ENCODE results near the gene CTSW.

The CTSW gene

DNA sequence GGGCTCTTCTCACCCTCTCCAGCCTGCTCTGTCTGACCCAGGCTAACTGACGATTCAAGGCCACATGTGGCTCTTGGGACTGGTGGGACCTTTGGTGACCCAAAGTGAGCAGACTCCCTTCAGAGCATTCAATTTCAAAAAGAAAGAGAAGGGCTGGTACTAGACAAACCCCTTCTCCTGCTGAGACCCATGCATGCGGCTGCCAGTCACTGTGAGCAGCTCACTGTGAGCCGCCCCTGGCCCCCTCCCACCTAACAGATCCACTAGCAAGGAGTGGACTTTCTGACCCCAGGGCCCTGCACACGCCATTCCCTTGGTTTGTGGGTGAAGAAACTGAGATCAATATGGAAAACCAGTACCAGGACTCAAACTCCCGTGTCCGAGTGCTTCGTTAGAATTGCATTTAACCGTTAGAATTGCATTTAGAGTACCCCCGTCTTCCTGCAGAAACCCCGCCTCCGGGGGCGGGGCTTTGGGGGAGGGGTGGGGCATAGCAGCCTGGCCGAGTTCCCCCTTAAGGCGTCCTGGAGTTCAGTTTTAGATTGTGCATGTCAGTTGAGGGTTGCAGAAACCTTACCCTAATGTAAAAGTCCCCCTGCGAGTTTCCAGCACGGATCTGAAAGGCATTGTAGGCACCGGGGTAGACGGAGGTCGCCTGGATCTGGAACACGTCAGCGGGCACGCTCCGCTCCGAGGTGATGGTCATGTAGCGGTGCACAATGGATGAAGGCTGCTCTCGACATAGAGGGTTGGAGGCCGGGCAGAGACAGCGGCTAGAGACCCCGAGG lies 12.2 kb upstream of the CTSW start:
- no peak for DNase-seq (ENCODE audit: low read depth in 3 of 3)

DNA sequence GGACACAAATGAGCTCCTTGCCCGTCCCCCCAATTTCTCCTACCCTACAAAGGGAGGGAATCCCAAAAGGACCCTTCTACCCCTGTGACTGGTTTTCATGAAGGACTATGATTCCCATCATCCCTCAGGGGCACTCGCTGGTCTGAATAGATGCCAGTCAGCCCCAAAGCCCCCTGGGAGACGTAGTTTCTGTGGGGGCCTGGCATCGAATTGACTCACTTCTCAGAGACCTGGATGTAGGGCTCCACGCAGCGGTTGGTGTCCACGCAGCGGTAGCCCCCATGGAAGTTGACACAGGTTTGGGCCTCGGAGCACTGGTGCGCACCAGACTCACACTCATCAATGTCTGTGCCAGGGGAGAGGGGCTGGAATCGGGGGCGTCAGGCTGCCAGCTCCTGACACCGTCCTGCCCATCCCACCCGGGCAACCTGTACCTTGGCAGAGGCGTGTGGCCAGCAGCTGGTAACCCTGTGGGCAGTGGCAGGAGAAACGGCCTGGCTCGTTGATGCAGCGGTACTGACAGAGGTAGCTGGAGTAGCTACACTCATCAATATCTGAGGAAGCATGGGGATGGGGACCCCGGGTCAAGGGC lies 11.5 kb upstream of the CTSW start:
- no peak for DNase-seq (ENCODE audit: low read depth in 3 of 3)

DNA sequence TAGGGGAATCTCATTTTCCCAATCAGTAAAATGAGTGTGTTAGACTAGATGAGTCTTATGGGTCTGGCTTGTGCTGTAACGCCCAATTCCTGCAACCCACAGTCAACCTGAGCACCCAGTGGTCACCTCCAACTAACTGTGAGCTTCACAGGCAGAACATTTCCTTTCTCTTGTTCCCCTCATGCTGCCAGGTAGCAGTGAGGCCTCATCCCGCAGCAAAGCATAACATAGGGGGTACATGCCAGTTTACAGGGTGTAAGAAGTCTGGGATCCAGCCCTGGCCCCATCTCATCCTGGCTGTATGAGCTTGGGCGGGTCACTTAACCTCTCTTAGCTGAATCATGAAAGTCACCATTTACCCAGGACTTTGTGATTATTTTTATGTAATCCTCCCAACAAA lies 10.7 kb upstream of the CTSW start:
- DNase-seq (ENCODE audit: low read depth in 3 of 3): no peak

DNA sequence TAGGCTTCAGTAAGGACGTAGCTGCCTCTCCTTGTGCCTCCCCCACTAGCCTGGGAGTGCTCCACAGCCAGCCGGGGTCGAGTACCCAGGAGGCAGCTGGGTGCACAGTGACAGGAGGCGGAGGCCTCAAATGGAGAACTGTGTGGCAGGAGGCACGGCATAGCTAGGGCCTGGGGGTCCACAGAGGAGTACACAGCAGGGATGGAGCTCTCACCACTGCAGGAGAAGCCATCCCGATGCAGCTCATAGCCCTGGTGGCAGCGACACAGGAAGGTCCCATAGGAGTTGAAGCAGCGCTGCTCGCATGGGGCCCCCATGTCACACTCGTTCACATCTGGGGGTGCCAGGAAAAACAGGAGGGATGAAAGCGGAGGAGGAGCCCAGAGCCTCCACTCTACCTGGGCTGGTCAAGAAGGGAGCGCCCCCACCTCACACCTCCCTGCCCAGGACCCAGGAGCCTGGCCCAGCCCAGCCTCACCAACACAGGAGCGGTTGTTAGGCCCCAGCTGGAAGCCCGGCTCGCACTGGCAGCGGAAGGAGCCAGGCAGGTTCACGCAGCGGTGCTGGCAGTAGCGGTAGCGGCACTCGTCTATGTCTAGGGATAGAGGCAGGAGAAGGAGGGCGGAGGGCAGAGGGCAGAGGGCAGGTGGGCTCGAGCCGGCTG lies 9.9 kb upstream of the CTSW start:
- no peak for DNase-seq (ENCODE audit: low read depth in 3 of 3)

DNA sequence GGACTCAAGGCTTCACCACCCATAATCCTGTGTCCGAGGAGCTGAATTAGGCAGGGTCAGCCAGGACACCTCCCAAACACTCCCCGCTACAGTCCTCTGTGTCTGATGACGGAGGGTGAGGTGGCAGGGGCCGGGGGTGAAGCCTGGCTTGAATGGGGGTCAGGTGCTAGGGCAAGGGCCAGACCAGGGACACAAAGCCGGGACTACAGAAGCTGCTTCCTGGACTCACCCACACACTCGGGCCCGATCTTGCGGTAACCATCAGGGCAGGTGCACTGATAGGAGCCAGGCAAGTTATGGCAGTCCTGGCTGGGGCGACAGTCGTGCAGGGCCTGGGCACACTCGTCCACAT lies 9.4 kb upstream of the CTSW start:
- no peak for DNase-seq (ENCODE audit: low read depth in 3 of 3)

DNA sequence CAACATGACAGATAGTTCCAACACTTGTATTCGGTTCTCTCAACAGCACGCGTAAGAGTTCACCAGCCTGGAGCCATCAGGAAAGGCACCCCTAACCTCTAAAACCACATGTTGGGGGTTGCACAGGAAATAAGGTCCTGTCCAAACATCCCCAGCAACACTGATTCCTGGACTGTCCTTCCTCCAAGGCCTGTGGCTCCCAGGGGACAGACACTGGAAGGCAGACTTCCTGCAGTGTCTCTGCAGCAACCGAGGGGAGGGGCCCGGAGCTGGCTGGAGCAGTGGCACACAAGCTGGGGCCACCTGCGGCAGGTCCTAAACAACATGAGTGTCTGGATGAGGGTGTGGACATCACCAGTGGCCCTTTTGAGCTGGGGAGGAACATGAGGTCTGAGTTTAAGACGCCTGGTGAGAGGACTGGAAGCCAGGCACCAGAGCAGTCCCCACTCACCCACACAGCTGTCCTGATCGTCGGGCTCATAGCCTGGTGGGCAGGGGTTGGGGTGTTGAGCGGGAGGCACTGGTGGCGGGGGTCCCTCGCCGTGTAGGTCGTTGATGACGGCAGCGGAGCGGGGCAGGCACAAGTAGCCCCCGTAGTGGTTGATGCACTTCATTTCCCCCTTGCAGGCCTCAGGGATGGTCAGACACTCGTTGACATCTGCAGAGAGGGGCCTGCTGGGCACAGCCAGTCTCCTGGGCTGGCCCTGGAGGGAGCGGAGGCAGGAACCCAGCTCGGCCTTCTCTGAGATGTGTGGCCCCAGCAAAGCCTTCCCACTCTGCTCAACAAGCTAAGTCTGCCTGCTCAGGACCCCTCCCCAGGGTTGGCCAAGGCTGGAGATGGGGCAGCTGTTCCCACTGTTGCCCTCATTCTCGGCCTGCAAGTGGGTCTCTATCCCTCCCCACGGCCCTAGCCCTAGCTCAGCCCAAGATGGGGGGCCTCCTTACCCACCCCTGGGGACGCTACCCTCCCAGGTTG lies 8.6 kb upstream of the CTSW start:
- no peak for DNase-seq (ENCODE audit: low read depth in 3 of 3)

DNA sequence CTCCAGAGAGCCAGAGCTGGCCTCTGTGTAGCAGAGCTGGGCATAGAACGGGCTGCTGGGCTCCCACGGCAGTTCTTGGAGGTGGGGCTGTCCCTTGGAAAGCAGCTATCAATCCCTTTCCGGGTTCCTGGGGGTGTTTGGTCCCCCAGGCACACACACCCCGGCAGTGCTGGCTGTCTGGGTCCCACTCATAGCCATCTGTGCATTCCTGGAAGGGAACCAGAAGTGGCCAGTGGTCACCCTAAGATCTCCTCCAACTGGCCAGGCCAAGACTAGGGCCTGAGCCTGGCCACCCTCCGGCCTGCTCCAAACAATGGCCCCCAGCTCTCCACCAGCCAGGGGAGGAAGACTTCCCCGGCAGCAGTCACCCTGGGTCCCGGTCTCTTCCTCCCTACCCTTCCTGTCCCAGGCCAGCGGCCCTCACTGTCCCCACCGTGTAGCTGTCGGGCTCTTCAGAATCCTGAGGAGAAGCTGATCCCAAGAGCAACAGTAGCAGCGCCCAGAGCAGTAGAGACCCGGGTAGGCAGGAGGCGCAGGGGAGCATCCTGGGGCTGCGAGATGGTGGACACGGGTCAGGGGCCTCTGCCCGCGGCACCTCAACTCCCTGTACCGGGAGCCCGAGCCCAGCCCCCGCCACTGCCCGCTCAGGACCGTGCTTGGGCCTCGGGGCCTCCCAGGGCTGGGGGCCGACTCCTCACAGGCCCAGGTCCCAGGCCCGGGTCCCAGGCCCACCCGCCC lies 7.7 kb upstream of the CTSW start:
- DNase-seq (ENCODE audit: low read depth in 3 of 3): no peak

DNA sequence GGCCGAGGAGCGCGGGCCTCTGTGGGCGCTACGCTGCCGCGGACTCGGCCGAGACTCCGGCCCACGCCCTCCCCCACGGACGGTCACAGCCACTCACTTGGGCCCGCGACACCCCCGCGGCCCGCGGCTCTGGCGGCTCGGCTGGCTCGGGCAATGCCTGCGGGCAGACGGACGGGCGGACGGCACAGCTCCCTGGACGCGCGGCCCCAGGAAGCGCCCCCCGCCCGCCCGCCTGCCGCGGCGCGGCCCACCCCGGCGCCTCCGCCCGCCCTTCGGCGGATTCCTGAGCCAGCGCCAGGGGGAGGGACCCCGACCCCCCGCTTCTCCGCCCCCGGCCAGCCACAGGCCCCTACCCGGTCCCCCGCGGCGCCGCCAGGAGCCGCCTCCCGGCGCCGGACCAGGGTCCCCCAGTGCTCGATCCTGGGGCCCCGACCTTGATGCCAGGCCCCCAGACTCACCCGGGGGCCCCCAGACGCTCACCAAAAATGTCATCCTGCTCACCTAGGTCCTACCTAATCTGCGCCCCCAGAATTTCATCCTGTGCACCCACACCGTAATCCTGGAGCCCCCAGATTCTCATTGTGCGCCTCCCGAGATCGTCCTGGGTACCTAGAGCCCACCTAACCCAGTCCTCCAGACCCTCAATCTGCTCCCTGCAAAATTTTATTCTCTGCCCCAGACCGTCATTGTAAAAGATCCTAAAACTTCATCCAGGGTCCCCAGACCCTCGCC lies 6.9 kb upstream of the CTSW start, which contains the start of gene EFEMP2:
Gene EFEMP2 (minus strand): TSS at position 215 of the 732 bp plus-strand sequence. CDS start 446 bp downstream, outside the sequence.
- DNase-seq (ENCODE audit: low read depth in 3 of 3): no peak

DNA sequence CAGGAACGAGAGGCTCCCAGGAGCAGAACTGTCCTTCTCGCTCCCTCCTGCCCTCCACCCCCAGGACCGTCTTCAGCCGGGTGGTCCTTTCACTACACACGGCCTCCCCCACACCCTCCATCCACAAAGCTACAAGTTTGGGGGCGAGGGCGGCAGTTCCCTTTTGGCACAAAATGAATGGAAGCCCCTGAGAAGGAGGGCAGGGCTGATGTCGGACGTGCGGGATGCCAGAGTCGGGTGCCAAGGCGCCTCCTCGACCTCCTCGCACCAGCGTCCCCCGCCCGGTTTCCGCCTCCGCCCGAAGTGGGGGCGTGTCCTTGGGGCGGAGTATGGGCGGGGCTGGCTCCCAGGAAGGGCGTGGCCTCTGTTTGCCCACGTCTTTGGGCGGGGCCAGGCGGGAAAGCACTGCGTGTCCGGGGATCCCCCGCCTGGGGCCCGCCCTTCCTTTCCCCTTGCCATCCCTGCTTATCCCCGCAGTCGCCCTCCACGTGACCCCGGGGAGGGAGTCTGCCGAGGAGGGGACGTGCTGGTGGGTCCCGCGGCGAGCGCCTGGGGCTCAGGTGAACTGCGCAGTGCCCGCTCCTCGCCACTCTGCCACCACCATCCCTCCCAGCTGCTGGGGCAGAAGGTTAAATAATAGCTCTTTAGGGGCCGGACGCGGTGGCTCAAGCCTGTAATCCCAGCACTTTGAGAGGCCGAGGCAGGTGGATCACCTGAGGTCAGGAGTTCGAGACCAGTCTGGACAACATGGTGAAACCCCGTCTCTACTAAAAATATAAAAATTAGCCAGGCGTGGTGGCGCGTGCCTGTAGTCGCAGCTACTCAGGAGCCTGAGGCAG lies 6.1 kb upstream of the CTSW start:
- peak; percentile 93 to 97 (median 96) for DNase-seq (ENCODE audit: low read depth in 3 of 3)

DNA sequence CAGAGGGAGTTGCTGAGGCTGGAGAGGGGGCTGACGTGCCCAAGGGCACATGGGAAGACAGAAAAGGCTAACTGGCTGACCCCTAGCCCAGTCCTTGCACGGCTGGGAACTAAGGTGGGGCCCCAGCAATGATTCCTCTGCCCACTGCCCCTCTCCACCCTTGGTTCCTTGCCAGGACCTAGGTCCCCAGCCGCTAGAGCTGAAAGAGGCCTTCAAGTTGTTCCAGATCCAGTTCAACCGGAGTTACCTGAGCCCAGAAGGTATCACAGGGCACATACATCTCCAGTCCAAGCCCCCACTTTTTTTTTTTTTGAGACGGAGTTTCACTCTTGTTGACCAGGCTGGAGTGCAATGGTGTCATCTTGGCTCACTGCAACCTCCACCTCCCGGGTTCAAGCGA lies 390 bp downstream of the CTSW start:
- no peak for DNase-seq (ENCODE audit: low read depth in 3 of 3)

DNA sequence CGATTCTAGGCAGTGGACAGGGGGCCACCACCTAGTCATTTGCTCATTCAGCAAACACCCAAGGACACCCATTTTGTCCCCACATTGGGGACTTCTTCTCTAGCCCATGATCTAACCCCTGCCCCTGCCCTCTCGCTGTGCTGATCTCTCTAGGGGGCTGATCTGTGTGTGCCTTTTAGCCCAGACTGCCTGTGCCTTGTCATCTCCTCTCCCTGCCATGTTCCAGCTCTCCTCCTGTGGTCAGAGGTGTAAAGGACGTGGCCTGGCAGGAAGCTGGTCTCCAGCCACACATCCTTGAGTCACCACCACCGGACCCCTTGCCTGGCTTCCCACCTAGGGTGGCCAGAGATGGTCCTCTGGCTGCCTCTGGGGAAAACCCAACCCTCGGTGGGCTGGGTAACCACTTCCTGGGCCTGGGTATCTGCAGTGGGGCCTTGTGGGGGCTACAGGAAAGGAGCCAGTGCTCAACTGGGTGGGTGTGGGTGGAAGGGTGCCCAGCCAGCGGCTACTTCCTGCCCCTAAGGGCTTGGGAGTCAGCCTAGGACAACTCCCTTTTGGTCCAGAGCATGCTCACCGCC lies 1.3 kb downstream of the CTSW start:
- DNase-seq (ENCODE audit: low read depth in 3 of 3): no peak

DNA sequence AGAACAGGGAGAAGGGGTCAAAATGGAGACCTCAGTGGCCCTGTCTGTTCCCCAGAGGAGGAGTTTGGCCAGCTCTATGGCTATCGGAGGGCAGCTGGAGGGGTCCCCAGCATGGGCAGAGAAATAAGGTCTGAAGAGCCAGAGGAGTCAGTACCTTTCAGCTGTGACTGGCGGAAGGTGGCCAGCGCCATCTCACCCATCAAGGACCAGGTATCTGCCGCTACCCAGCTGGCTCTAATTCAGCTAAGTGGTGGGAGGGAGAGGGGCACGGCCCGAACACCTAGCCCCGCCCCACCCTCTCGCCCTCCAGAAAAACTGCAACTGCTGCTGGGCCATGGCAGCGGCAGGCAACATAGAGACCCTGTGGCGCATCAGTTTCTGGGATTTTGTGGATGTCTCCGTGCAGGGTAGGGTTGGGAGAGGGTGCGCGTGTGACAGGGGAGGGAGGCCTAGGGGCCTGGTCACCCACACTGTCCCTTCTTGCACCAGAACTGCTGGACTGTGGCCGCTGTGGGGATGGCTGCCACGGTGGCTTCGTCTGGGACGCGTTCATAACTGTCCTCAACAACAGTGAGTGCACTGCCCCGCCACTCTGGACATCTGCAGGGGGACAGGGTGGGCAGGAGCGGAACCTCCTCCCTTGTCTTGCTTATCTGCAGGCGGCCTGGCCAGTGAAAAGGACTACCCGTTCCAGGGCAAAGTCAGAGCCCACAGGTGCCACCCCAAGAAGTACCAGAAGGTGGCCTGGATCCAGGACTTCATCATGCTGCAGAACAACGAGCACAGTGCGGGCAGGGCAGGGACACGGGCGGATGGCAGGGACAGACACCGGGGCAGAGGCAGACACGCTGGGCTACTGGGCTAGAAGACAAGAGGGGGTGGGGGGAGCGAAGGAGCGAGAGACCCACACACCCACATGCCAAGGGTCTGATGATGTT lies 2.8 kb downstream of the CTSW start:
- no peak for DNase-seq (ENCODE audit: low read depth in 3 of 3)

DNA sequence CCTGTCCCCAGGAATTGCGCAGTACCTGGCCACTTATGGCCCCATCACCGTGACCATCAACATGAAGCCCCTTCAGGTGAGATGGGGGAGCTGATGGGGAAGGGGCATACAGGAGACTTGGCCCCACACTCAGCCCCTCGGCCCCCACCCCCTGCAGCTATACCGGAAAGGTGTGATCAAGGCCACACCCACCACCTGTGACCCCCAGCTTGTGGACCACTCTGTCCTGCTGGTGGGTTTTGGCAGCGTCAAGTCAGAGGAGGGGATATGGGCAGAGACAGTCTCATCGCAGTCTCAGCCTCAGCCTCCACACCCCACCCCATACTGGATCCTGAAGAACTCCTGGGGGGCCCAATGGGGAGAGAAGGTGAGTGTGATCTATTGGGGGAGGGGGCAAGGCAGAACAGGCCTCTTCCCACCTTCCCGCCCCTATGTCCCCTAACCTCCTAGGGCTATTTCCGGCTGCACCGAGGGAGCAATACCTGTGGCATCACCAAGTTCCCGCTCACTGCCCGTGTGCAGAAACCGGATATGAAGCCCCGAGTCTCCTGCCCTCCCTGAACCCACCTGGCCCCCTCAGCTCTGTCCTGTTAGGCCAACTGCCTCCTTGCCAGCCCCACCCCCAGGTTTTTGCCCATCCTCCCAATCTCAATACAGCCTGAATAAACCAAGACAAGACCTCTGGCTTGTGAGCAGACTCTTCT lies 3.6 kb downstream of the CTSW start:
- no peak for DNase-seq (ENCODE audit: low read depth in 3 of 3)

DNA sequence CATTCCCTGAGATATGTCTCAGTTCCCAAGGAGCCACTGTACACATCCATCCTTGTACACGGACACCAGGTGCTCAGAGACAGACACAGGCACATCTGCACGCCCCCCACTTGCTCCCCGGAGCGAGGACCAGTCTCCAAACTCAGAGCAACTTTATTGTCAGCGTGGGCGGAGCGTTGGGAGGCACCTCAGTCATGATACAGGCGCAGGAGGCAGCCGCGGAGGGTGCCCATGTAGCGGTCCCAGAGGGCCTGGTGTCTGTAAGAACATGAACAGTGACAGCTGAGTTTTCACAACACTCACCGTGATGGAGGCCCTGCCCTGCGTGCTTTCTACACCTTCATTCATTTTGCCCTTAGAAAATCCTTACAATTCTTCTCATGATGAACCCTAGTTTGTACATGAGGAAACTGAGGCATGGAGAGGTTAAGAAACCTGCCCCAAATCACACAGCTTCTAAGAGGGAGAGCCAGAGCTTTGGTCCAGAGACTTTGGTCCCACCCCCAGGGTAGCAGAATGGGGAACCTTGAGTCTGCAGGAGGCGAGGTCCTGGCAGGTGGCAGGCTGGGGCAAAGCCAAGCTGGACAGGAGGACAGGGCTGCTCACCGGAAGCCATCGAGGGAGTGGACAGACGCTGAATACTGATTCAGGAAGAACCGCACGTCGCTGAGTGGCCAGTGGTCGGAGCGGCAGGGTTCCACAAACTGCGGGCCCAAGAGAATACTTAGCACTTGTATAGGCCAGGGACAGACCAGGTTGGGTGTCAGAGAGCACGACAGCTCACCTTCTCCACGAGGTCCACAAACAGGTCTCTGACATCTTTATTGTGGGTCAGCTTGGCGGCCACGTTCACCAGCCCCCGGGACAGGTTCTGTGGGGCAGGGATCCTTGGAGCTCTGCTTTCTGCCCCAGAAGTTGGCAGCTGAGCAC lies 4.4 kb downstream of the CTSW start:
- no peak for DNase-seq (ENCODE audit: low read depth in 3 of 3)

DNA sequence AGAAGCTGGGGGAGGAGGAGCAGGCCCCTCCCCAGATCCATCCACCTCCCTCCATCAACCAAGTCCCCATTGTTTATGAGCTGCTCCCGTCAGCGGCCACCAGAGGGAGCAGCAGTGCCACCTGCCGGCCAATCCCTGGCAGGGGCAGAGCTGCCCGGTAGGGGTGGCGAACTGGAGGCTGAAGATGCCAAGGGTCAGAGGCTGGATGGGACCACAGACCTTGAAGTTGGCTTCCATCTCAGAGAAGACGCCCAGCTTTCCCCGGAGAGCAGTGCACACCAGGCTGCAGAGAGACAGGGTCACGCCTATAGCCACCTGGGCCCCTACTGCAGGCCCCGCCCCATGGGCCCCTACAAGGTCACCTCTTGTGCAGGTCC lies 5.1 kb downstream of the CTSW start:
- peak; percentile 63 to 70 (median 67) for DNase-seq (ENCODE audit: low read depth in 3 of 3)

DNA sequence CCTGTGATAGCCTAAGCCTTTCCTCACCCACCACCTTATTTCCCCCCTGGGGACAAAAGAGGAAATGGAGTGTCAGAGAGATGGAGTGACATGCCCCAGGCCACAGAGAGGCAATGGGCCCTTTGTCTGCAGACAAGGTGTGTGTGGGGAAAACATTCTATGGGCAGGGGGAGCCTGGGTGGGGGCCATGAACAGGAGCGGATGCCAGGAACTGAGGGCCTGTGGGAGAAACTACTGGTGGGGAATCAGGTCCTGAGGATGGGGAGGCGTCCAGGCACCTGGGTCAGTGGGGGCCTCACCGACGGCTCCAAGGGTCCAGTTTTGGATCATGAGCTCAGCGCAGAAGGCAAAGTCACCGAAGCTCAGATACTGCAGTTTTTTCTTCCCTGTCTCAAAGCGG lies 5.6 kb downstream of the CTSW start:
- no peak for DNase-seq (ENCODE audit: low read depth in 3 of 3)
